Stimulated activated CD8-positive, alpha-beta memory T cell treated with anti-CD3 and anti-CD28 coated beads, Interleukin-15, amount 100 ng/mL, for 4 hours (primary cell): Measurements from ENCODE around the gene SLC17A8.
"Not testable (repeated sequence)": the region's sequence is repeated elsewhere in the genome, so short reads cannot be mapped to it uniquely, and the experiment has no call there.

Experiments
- DNase-seq, 2 donors: peaks; one replicate each; pipeline ENCODE4 v3.0.0-alpha.2; 2020; ENCODE audit warnings: low read depth in 2 of 2

SLC17A8 gene

DNA sequence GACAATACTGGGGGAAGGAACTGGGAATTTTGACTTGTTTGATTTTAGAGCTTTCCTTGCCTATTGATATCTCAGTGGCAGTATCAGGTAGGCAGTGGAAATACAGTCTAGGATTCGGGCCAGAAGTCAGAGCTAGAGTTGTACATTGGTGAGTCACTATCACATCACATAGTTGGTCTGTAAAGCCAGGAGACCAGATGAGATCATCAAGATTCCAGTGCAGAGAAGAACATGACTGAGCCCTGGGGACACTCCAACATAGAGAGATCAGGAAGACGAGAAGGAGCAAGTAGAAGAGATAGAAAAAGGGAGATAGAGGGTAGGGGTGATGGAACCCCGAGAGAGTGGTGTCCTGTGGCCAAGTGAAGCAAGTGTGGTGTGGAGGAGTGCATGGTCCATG lies 70.2 kb downstream of the SLC17A8 start:
- no peak for DNase-seq

DNA sequence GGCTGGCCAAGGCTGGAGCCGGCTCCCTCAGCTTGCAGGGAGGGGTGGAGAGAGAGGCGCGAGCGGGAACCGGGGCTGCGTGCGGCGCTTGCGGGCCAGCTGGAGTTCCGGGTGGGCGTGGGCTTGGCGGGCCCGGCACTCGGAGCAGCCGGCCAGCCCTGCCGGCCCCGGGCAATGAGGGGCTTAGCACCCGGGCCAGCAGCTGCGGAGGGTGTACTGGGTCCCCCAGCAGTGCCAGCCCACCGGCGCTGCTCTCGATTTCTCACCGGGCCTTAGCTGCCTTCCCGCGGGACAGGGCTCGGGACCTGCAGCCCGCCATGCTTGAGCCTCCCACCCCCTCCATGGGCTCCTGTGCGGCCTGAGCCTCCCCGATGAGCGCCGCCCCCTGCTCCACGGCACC lies 73.4 kb downstream of the SLC17A8 start:
- DNase-seq, result not testable (repeated sequence)

DNA sequence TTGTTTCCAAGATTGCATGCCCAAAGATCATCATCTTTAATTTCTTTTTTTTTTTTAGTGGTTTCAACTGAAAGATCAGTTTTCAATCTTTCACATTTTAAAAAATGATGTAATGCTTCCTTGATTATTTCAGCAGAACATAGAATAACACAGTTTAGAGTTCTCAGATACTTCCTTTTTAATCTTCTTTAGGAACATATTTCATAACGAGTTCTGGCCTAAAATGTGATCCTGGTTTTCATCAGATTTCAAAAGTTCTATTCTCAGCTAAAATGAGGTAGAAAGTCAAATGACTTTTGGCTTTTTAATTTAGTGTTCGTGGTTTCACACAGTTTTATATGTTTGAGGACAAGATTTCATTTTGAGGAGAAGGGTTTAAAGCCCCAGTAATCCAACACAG lies 76.8 kb downstream of the SLC17A8 start:
- DNase-seq, result no peak

DNA sequence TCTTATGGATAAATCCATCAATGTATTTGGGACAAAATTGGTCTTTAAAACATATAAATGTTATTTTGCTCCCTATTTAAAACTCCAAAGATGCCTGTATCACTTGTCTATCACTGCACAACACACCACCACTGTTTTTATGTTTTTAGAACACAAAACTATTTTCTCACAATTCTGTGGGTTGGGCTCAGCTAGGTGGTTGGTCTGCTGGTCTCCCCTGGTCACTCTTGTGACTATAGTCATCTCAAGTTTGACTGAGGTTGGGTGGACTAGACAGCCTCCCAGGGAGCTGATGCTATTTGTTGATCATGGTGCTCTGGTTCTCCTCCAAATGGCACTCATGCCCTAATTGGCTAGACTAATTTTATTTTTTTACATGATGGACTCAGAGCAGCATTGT lies 77.3 kb downstream of the SLC17A8 start:
- DNase-seq, result no peak

DNA sequence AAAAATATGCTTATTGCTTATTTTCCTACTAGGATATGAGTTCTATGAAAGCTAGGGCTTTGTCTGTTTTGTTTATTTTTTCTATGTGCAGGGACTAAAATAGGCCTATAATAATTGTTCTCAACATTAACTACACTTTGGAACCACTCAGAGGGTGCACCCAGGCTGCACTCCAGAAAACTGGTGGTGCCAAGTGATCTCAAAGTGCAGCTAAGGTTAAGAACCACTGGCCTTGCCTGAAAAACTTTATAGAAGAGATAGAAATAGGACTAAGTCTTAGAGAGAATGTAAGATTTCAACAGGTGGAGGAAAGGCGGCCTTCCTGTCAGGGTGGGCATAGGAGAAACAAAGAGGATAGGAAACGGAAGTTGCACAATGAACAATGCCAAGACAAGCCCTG lies 79.1 kb downstream of the SLC17A8 start:
- no peak for DNase-seq

DNA sequence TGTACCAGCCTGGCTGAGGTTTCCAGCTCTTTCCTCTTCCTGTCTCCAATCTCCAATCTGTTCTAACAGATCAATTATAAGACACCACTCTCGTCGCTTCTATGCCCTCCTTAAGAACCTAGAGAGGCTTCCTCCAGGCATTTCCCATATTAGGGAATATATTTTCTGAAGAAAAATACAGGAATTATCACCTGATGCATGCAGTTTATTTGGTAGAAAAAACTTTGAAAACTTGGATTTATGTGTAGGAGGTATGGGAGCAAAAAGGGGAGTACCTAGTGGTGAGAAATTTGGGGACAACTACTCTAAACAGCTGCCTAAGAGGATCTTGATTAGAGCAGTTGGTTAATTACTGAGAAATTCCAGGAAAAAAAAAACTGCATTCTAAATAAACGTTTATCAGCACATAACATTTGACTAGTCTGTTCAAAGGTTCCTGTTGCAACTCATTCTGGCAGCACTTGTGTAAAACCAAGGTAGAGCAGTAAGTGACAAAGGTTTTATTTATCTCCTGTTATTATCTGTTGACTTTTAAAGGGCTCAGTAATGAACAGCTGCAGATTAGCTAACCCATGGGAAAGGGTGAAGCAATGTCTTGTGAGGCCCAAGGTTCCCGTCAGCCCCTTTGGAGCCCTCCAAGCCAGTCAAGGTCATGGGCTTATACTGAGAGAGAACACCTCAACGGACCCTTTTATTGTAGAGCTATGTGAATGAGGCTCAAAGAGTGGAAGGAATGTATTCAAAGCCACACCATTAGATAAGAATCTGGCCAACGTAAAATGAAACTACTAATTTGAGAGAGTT lies 80.4 kb downstream of the SLC17A8 start:
- DNase-seq, result no peak

DNA sequence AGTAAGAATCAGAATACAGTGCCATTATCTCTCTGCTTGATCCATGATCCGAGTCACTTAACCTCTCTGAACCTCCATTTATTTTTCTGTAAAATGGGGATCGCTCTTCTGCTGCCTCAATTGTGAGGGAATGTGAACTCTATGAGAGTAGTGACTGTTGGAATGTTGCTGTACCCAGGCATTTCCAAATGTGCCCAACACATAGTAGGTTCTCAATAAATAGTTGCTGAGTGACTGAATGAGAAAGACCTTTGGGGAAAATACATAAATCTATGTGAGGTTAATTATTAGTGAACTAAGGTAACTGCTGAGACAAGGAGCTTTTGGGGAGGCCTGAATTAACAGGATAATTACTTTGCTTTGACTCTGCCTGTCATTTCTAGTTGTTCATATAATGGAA lies 82.9 kb downstream of the SLC17A8 start:
- no peak for DNase-seq

DNA sequence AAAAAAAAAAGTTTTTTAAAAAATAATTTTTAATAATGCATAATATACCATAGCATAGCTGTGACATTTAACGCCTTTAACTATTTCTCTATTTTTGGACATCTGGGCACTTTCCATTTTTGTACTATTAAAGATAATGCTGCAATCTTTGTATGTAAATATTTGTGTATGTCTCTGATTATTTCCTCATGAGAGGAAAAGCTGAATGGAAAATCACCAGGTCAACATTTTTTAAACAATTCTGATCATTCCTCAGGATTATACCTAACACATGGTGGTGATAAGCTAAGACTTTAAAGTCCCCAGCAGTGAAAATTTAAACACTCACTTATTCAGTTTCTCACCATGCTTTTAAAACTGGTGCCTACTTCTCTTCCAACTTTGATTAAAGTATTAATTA lies 85.5 kb downstream of the SLC17A8 start:
- no peak for DNase-seq

DNA sequence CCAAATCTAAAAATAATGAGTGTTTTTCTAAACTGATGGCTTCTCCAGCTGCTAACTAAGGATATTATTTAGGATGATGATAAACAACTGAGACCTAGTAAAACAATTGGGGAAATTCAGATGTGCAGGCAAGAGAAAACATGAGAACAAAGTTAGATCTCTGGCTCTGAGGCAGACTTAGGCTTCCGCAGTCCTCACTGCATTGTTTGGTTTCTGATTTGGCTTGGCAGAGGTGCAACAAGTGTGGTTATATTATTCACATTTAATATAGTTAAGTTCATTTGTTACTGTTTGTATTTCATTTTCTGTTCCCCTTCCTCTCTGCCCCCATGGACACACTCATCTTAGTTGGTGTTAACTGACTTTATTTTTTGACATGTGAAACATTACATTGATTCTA lies 86.6 kb downstream of the SLC17A8 start:
- DNase-seq, result no peak

DNA sequence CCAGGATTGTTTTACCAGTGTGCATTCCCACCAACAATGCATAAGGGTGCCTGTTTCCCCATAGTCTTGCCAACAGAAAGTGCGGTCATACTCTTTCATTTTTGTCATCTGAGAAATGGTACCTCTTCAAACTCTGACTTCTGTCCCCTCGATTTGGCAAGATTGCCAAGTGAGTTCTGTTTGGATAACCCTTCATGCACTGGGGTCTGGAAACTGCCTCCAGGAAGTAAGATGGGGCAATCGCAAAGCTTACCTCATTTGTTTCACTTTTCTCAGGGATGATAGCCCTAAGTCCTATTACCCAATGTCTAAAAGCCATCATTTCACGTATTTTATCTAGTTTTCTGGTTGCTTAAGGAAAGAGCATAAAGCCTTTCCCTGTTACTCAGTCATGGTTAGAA lies 88.2 kb downstream of the SLC17A8 start:
- no peak for DNase-seq

DNA sequence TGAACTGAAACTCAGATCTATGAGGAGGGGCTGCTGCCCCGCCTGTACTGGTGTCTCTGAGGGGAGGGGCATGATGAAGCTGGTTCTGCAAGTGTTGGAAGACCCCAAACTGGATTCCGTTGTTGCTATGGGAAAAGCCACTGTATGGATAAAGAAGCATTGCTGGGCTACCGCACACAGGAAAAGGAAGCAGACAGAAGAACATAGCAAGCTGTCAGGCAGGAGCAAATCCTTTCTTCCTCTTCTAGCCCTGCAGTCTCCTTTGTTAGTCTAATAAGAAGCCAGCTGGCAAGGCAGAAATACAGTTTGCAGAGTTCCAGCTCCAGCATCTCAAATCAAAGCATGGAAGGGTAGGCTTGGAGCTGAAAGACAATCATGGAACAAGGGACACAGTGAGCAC lies 90.5 kb downstream of the SLC17A8 start:
- no peak for DNase-seq

DNA sequence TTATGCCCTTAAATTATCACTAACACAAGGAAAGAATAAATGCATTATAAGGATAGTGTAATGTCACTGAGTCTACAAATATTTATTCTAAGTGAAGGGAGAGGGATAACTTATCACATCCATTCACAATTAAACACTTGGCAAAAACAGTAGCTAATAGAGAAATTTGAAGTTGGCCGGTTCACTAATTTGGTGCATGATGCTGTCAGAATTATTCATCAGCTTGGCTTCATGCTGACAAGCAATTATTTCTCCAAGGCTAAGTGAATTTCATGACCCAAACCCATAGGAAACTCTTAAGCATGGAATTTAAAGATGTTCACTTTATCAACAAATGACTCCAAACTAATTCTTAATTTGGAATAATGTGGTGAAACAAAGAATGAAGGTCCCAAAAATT lies 91.8 kb downstream of the SLC17A8 start:
- no peak for DNase-seq

DNA sequence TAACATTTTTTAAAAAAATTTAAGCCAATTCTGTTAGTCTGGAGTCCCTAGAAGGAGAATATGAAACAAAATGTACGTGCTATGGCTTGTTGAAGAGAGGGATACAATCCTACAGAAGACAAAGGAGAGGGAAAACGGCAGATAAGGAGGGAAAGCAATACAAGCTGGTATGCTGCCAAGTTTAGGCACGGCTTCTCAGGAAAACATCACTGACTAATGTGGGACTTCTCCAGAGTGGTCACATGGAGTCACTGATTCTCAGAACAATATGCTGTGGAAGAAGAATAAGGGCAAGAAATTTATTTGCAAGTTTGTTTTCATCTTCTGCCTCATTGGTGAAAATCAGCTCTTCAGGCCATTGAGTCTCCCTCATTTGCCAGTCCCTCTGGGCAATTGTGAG lies 93.9 kb downstream of the SLC17A8 start:
- DNase-seq, result no peak

DNA sequence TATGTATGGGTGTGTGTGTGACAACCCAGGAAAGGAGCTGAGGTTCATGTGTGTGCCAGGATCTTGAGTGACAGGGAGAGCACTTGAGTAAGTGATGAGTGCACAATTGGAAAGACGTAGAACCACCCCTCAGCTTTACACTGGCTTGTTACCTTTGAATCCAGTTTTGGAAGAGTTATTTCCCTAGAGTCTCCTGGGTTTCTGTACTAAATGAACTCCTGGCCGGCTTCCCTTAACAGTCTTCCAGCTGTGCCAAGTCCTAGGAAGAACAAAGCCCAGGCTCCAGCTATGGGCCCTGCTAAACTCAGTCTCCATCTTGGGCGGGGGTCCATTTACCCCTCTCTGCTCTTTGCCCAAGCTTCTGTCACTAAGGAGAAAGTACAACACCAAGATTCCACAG lies 97.1 kb downstream of the SLC17A8 start:
- DNase-seq, result no peak

DNA sequence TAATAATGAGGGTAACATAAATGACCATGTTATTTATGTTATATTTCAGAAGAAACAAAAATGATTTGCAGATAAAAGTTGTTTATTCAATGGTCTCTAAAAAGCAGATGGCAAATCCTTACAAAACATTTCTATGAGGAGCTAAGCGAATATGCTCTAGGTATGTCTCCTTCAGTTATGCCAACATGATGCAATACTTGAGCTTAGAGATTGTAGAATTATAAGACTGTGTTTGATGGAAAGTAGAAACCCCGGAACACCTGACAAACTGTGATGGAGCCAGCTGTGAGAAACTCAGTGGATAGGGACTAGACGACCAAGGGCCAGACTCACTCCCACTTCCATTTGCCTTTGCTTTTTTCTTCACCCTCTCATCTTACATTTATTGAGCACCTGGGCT lies 99.0 kb downstream of the SLC17A8 start:
- no peak for DNase-seq

DNA sequence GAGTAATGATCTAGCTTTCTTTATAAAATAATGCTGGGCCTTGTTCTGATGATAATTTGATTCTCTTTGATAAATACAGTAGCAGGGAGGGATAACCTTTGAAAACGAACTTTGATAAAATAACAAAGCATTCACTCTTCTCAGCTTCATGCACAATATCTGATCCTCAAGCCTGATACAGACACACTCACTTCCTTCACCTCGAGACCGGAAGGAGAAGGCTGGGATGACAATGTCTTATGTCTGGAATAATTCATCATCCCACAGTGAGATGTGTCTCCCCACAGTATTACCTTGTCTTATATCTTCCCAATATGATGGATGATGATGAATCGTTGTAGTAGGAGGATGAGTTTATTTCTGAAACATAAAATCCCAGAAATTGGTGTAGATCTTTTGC lies 101.3 kb downstream of the SLC17A8 start:
- no peak for DNase-seq

DNA sequence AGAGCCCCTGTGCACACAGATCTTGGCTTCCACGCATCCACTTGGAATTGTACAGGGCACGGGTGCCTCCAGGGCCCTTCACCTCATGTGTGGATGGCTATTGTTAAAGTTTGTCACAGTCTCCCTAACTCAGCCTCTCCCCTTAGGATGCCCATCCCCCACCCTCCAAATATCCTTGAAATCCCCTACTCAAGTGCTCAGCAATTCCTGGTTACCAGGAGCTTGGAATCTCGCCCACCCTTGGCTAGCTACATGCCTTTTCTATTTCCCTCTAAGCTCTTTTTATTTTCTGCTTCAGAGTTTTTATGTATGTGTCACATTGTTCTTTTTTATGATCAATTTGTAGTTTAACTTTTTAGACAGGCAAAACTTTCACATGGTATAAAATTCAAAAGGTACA lies 103.8 kb downstream of the SLC17A8 start:
- no peak for DNase-seq

DNA sequence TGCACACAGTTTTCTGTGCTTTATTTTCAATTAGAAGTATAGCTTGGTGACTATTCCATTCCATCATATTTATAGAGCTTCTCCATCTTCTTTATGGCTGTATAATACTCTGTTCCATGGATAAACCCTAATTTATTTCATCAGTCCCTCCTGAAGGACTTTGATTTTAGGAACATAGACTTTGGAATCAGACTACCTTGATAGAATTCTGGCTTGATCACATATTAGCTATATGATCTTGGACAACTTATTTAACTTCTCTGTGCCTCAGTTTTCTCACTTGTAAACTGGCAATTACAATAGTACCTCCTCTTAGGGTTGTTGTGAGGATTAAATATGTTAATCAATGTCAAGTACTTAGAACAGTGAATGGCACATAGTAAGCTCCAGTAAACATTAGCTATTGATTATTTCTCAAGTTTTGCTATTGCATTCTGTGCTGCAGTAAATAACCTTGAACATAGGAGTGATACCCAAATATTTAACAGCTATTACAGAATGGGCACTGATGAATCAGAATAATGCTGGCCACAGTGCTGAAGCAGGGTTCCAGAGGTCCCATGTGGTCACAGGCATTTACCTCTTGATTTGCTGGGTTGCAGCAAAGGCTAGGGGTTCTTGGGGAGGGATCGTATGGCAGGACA lies 104.6 kb downstream of the SLC17A8 start:
- no peak for DNase-seq

DNA sequence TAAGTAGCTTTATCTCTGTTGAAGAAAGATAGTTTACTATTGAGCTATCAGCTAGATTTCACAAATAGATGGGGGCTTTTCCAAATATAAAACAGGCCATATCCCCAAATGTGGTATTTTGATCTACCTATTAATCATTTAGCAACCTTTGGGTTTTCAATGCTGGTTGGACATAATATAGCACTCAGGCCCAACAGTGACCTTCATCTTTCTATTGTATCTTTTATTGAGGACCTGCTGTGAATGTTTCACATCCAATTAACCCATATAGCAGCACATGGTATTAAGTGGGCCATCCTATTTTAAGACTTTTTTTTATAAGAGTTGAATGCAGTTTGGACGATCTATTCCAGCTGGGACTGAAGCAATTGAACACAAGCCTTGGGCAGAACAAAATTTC lies 106.8 kb downstream of the SLC17A8 start:
- DNase-seq, result no peak

DNA sequence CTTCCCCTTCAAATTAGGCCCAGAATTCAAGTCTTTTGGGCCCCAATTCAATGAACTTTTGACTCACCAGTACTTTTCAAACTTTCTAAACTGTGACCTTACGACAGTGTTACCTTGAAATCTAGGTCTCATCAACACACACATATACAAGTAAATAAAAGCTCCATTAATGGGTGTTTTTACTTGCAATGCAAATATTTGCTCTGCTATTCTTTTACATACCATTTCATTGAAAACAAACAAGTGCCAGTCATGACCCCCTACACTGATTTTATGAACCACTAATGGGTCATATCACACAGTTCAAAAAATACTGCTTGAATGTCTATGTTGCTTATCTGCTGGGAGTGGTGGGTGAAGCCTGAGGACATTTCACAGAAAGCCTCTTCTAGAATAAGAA lies 107.7 kb downstream of the SLC17A8 start:
- no peak for DNase-seq

DNA sequence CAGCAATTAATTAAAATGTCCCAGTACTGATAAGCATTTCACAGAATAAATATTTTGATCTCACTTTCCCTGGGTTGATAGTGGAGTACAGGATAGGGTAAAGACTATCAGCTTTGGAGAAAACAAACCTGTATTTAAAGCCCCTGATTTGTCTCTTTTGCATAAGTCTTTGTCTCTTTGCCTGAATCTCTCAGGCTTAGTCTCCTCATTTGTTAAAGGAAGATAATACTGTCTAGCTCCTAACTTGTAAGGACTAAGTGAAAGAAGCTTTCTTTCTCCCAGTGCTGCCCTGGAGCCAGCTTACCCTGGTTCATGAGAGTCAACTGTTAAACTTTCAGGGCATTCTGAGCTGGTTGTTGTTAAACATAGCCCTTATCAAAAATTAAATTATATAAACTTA lies 111.3 kb downstream of the SLC17A8 start:
- no peak for DNase-seq
